ENCODE measurements around the gene TIMM22.

DNA sequence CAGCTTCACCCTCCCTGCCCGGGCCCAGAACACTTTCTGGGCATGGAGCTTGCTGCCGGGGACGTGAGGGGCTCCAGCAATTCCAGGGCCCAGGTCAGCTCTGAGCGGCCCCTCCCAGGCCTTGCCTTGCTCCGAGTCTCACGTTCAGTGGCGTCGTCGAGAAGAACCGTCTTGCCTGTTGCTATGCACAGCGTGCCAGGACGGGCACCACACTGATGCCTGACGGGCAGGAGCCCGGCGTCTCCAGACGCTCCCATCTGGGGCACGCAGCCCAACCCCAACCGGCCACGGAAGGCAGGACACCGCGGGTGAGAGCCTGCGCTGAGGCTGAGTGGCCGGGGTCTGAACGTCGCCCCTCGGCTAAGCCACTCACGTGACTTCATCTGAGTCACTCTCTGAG is 27.1 kb downstream of the TIMM22 start:
- TF ChIP-seq ZNF175 (tag by site-specific recombination; IDR thresholded peaks at IDR 0.05) (no peak), ZNF747 (tag by site-specific recombination; IDR thresholded peaks at IDR 0.05) (no peak), KLF16 (tag by site-specific recombination; IDR thresholded peaks at IDR 0.05) (no peak), ZNF184 (tag by site-specific recombination; IDR thresholded peaks at IDR 0.05) (no peak), ZBTB44 (tag by site-specific recombination; IDR thresholded peaks at IDR 0.05) (no peak), SP2 (tag by site-specific recombination; IDR thresholded peaks at IDR 0.05) (no peak), ZBTB20 (tag by site-specific recombination; IDR thresholded peaks at IDR 0.05) (no peak), CTCF (tag by site-specific recombination; IDR thresholded peaks at IDR 0.05) (no peak), ZNF791 (tag by site-specific recombination; IDR thresholded peaks at IDR 0.05) (no peak), ZNF157 (tag by site-specific recombination; IDR thresholded peaks at IDR 0.05) (no peak), ZNF302 (tag by site-specific recombination; IDR thresholded peaks at IDR 0.05; ENCODE audit: low read depth) (no peak), TCF7L2 (IDR thresholded peaks at IDR 0.05; ENCODE audit: borderline replicate concordance, low read depth, low read length) (no peak), MYNN (tag by site-specific recombination; IDR thresholded peaks at IDR 0.05; ENCODE audit: borderline replicate concordance) (no peak)

All from HEK293 (cell line).